HEK293 (cell line): ENCODE data around the gene ZNF484.
A peak's percentile ranks its signal among the peaks of the same experiment; 100 is the strongest.

Experiments
- CTCF ChIA-PET: fragments of 350-600 bp; formaldehyde crosslinking; extraction: SDS; loops from one replicate; lab custom pipeline; 2021; ENCODE audit warnings: antibody characterized with exemption; lab: Yijun Ruan, JAX
- POLR2A ChIA-PET: fragments of 300-600 bp; formaldehyde crosslinking; extraction: SDS; loops from one replicate; lab custom pipeline; 2020; ENCODE audit warnings: antibody characterized with exemption, inconsistent platforms; lab: Yijun Ruan, JAX
- H3K27ac ChIP-seq: fragments of 200-500 bp; sonication (Bioruptor generic); 2 replicates; pipeline ENCODE4 v1.5.1; 2014; ENCODE audit warnings: low read depth, low read length, control low read depth, inconsistent platforms; ENCODE audit errors: extremely low read depth
- H3K36me3 ChIP-seq, 2 experiments: fragments of 200-500 bp in 1 of 2; sonication (Bioruptor generic) in 1 of 2; 1 replicate in 1 of 2; 2 replicates in 1 of 2; pipeline ENCODE4 v1.5.1; 2014 to 2017; ENCODE audit warnings: inconsistent platforms in 2 of 2, low read length in 2 of 2; ENCODE audit not compliant: control insufficient read depth in 2 of 2, insufficient read depth in 1 of 2
- H3K4me1 ChIP-seq: fragments of 200-500 bp; sonication (Bioruptor generic); 2 replicates; pipeline ENCODE4 v1.5.1; 2014; ENCODE audit warnings: mild to moderate bottlenecking, low read length, inconsistent platforms; ENCODE audit not compliant: control insufficient read depth, insufficient read depth
- H3K4me3 ChIP-seq: 2 replicates; pipeline ENCODE4 v1.5.1; 2011; ENCODE audit warnings: low read depth, mild to moderate bottlenecking, control low read depth, low read length, moderate library complexity
- H3K9me3 ChIP-seq: fragments of 200-500 bp; sonication (Bioruptor generic); 2 replicates; pipeline ENCODE4 v1.5.1; 2014; ENCODE audit warnings: low read depth, low read length, inconsistent platforms; ENCODE audit not compliant: control insufficient read depth, insufficient read depth
- BCL11A ChIP-seq: fragments of 450-650 bp; formaldehyde crosslinking; IDR thresholded peaks from 2 replicates; pipeline ENCODE4 v1.5.1; 2016; ENCODE audit warnings: low read depth, missing biosample characterization, missing genetic modification characterization
- BCL11B ChIP-seq: fragments of 450-650 bp; formaldehyde crosslinking; IDR thresholded peaks from 2 replicates; pipeline ENCODE4 v1.5.1; 2016; ENCODE audit warnings: low read depth, missing biosample characterization, missing genetic modification characterization
- EGR2 ChIP-seq: fragments of 450-650 bp; formaldehyde crosslinking; IDR thresholded peaks from 2 replicates; pipeline ENCODE4 v1.5.1; 2016; ENCODE audit warnings: low read depth, missing biosample characterization, missing genetic modification characterization
- GLIS2 ChIP-seq: fragments of 450-650 bp; formaldehyde crosslinking; IDR thresholded peaks from 2 replicates; pipeline ENCODE4 v1.5.1; 2016; ENCODE audit warnings: missing biosample characterization, missing genetic modification characterization
- KLF1 ChIP-seq: fragments of 450-650 bp; formaldehyde crosslinking; IDR thresholded peaks from 2 replicates; pipeline ENCODE4 v1.5.1; 2016; ENCODE audit warnings: missing biosample characterization, missing genetic modification characterization
- KLF7 ChIP-seq: fragments of 450-650 bp; formaldehyde crosslinking; IDR thresholded peaks from 2 replicates; pipeline ENCODE4 v1.5.1; 2016; ENCODE audit warnings: missing biosample characterization, missing genetic modification characterization, borderline replicate concordance
- SCRT1 ChIP-seq: fragments of 450-650 bp; formaldehyde crosslinking; IDR thresholded peaks from 2 replicates; pipeline ENCODE4 v1.5.1; 2016; ENCODE audit warnings: missing biosample characterization, missing genetic modification characterization, borderline replicate concordance
- SP2 ChIP-seq: fragments of 450-650 bp; formaldehyde crosslinking; IDR thresholded peaks from 2 replicates; pipeline ENCODE4 v1.5.1; 2016; ENCODE audit warnings: missing biosample characterization, missing genetic modification characterization
- SP7 ChIP-seq: fragments of 450-650 bp; formaldehyde crosslinking; IDR thresholded peaks from 2 replicates; pipeline ENCODE4 v1.5.1; 2016; ENCODE audit warnings: missing biosample characterization, missing genetic modification characterization
- YY1 ChIP-seq: fragments of 450-650 bp; formaldehyde crosslinking; IDR thresholded peaks from 2 replicates; pipeline ENCODE4 v1.5.1; 2018; ENCODE audit warnings: missing biosample characterization, missing genetic modification characterization
- YY2 ChIP-seq: fragments of 450-650 bp; formaldehyde crosslinking; IDR thresholded peaks from 2 replicates; pipeline ENCODE4 v1.5.1; 2016; ENCODE audit warnings: missing biosample characterization, missing genetic modification characterization
- ZBTB17 ChIP-seq: fragments of 450-650 bp; formaldehyde crosslinking; IDR thresholded peaks from 2 replicates; pipeline ENCODE4 v1.5.1; 2016; ENCODE audit warnings: missing biosample characterization, missing genetic modification characterization
- ZBTB20 ChIP-seq: fragments of 450-650 bp; formaldehyde crosslinking; IDR thresholded peaks from 2 replicates; pipeline ENCODE4 v1.5.1; 2016; ENCODE audit warnings: missing biosample characterization, missing genetic modification characterization
- ZFHX2 ChIP-seq: fragments of 450-650 bp; formaldehyde crosslinking; conservative IDR thresholded peaks from 2 replicates; pipeline ENCODE4 v1.5.1; 2016; ENCODE audit warnings: missing biosample characterization, missing genetic modification characterization
- ZFP37 ChIP-seq: fragments of 450-650 bp; formaldehyde crosslinking; IDR thresholded peaks from 2 replicates; pipeline ENCODE4 v1.5.1; 2016; ENCODE audit warnings: missing biosample characterization, missing genetic modification characterization
- ZNF10 ChIP-seq: fragments of 450-650 bp; formaldehyde crosslinking; IDR thresholded peaks from 2 replicates; pipeline ENCODE4 v1.5.1; 2017; ENCODE audit warnings: missing biosample characterization, missing genetic modification characterization
- ZNF133 ChIP-seq: fragments of 450-650 bp; formaldehyde crosslinking; IDR thresholded peaks from 2 replicates; pipeline ENCODE4 v1.5.1; 2016; ENCODE audit warnings: missing biosample characterization, missing genetic modification characterization
- ZNF169 ChIP-seq: fragments of 450-650 bp; formaldehyde crosslinking; IDR thresholded peaks from 2 replicates; pipeline ENCODE4 v1.5.1; 2016; ENCODE audit warnings: missing biosample characterization, missing genetic modification characterization
- ZNF19 ChIP-seq: fragments of 450-650 bp; formaldehyde crosslinking; IDR thresholded peaks from 2 replicates; pipeline ENCODE4; 2016; ENCODE audit warnings: missing biosample characterization, missing genetic modification characterization, low read depth
- ZNF2 ChIP-seq: fragments of 450-650 bp; formaldehyde crosslinking; IDR thresholded peaks from 2 replicates; pipeline ENCODE4 v1.5.1; 2016; ENCODE audit warnings: missing biosample characterization, missing genetic modification characterization
- ZNF274 ChIP-seq, 2 experiments: fragments of 200-500 bp in 1 of 2; fragments of 450-650 bp in 1 of 2; sonication (Bioruptor generic) in 1 of 2; formaldehyde crosslinking in 1 of 2; IDR thresholded peaks; 2 replicates each; pipeline versions ENCODE4 v1.5.1 to v1.6.1; 2014 to 2016; ENCODE audit warnings: borderline replicate concordance in 1 of 2, inconsistent platforms in 1 of 2, low read length in 1 of 2, missing biosample characterization in 1 of 2, missing genetic modification characterization in 1 of 2
- ZNF341 ChIP-seq: fragments of 450-650 bp; formaldehyde crosslinking; IDR thresholded peaks from 2 replicates; pipeline ENCODE4; 2016; ENCODE audit warnings: low read depth, missing biosample characterization, missing genetic modification characterization
- ZNF366 ChIP-seq: fragments of 450-650 bp; formaldehyde crosslinking; conservative IDR thresholded peaks from 2 replicates; pipeline ENCODE4 v1.5.1; 2016; ENCODE audit warnings: missing biosample characterization, missing genetic modification characterization
- ZNF394 ChIP-seq: fragments of 450-650 bp; formaldehyde crosslinking; IDR thresholded peaks from 2 replicates; pipeline ENCODE4 v1.5.1; 2016; ENCODE audit warnings: missing biosample characterization, missing genetic modification characterization, mild to moderate bottlenecking, moderate library complexity, borderline replicate concordance
- ZNF433 ChIP-seq: fragments of 450-650 bp; formaldehyde crosslinking; IDR thresholded peaks from 2 replicates; pipeline ENCODE4 v1.5.1; 2016; ENCODE audit warnings: missing biosample characterization, missing genetic modification characterization, low read depth
- ZNF514 ChIP-seq: fragments of 450-650 bp; formaldehyde crosslinking; IDR thresholded peaks from 2 replicates; pipeline ENCODE4 v1.5.1; 2016; ENCODE audit warnings: missing biosample characterization, missing genetic modification characterization
- ZNF529 ChIP-seq: fragments of 450-650 bp; formaldehyde crosslinking; IDR thresholded peaks from 2 replicates; pipeline ENCODE4 v1.5.1; 2017; ENCODE audit warnings: missing genetic modification characterization, missing biosample characterization; ENCODE audit not compliant: insufficient replicate concordance
- ZNF571 ChIP-seq: fragments of 450-650 bp; formaldehyde crosslinking; IDR thresholded peaks from 2 replicates; pipeline ENCODE4 v1.5.0; 2017; ENCODE audit warnings: missing biosample characterization, missing genetic modification characterization
- ZNF585B ChIP-seq: fragments of 450-650 bp; formaldehyde crosslinking; IDR thresholded peaks from 2 replicates; pipeline ENCODE4 v1.5.1; 2016; ENCODE audit warnings: missing biosample characterization, missing genetic modification characterization
- ZNF600 ChIP-seq: fragments of 450-650 bp; formaldehyde crosslinking; IDR thresholded peaks from 2 replicates; pipeline ENCODE4 v1.5.1; 2016; ENCODE audit warnings: missing biosample characterization, missing genetic modification characterization
- ZNF610 ChIP-seq: fragments of 450-650 bp; formaldehyde crosslinking; IDR thresholded peaks from 2 replicates; pipeline ENCODE4 v1.5.1; 2016; ENCODE audit warnings: missing biosample characterization, missing genetic modification characterization, borderline replicate concordance
- ZNF623 ChIP-seq: fragments of 450-650 bp; formaldehyde crosslinking; IDR thresholded peaks from 2 replicates; pipeline ENCODE4 v1.5.1; 2016; ENCODE audit warnings: missing biosample characterization, missing genetic modification characterization
- ZNF626 ChIP-seq: fragments of 450-650 bp; sonication (Bioruptor Pico); formaldehyde crosslinking; IDR thresholded peaks from 2 replicates; pipeline ENCODE4 v1.5.1; 2018; ENCODE audit warnings: missing biosample characterization, missing genetic modification characterization, inconsistent platforms
- ZNF76 ChIP-seq: fragments of 450-650 bp; formaldehyde crosslinking; IDR thresholded peaks from 2 replicates; pipeline ENCODE4; 2016; ENCODE audit warnings: low read depth, missing biosample characterization, missing genetic modification characterization, borderline replicate concordance
- TF ChIP-seq, protein P1 (sequence below): fragments of 450-650 bp; formaldehyde crosslinking; IDR thresholded peaks from 2 replicates; pipeline ENCODE4 v1.5.1; 2016; ENCODE audit warnings: missing biosample characterization, missing genetic modification characterization
- TF ChIP-seq, protein P2 (sequence below): fragments of 450-650 bp; formaldehyde crosslinking; IDR thresholded peaks from 2 replicates; pipeline ENCODE4 v1.5.1; 2017; ENCODE audit warnings: missing biosample characterization, missing genetic modification characterization

Gene ZNF484

DNA sequence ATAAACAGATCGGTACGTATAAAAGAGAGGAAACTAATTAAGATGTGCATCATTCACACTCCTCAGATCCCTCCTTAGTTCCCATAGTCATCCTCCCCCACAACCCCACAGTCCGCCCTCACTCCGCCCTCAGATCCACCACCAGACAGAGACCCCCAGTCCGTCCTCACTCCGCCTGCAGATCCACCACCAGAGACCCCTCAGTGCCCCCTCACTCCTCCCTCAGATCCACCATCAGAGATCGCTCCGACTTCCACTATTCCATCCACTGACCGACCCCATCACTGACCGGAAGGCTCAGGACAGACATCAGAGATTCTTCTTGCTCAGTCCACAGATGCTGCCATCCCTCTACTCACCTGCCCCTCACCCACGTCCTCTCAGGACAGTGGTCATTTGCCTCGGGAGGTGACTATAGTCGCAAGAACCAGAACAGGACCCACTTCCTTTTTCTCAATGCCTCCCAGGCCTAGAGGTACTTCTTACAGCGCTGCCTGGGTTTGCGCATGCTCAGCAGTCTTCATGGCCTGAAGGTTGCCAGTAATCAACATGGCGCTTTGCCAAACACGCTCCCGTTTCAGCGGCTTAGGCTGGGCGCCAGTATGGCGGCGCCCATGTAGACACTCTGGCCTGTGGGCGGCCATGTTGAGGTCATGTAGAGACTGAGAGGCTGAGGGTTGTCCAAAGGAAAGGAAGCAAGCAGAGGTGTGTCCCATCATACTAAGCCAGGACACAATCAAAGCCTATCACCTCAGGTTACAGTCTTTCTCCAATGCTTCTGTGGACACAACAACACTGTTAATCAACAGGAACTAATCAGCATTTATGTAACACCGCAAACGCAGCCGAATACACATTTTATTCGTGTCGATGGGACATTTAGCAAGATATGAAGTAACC, at the start of gene ZNF484:
Gene ZNF484, minus strand, starts transcription at position 508 of the 900 bp plus-strand sequence. CDS start 3,009 bp downstream, outside the sequence.
- Histone ChIP-seq H3K27ac (peak within 1 kb of the TSS; percentile 55; the same call in 1 of the 2 replicates), H3K4me3 (peak within 1 kb of the TSS; percentile 81), H3K4me1 (no peaks in the 10 kb centered on the region), H3K9me3 (no peaks in the 10 kb centered on the region), H3K36me3 (no peaks in the 10 kb centered on the region)
- ChIA-PET CTCF (no interaction called here), POLR2A (no interaction called here)
- TF ChIP-seq ZNF169 (tag by site-specific recombination) (no peak), KLF7 (tag by site-specific recombination) (no peak), ZNF366 (peak; percentile 72), ZNF19 (tag by site-specific recombination) (no peak), ZBTB17 (tag by site-specific recombination) (peak; percentile 77), YY1 (tag by site-specific recombination) (peak; percentile 86), ZFP37 (tag by site-specific recombination) (0 out of 2 replicates have a peak, but pooled peaks have one; percentile 66), ZNF600 (tag by site-specific recombination) (peak; percentile 73), ZNF514 (tag by site-specific recombination) (no peak), KLF1 (tag by site-specific recombination) (no peak), SP7 (tag by site-specific recombination) (peak; percentile 13; the same call in 1 of the 2 replicates), ZNF10 (tag by site-specific recombination) (no peak), SCRT1 (no peak), ZNF394 (tag by site-specific recombination) (no peak), ZNF76 (tag by site-specific recombination) (peak; percentile 86), ZNF433 (tag by site-specific recombination) (no peak), ZNF133 (tag by site-specific recombination) (no peak), ZNF585B (tag by site-specific recombination) (no peak), YY2 (tag by site-specific recombination) (peak; percentile 85), GLIS2 (peak; percentile 70), ZNF610 (tag by site-specific recombination) (no peak), BCL11A (tag by site-specific recombination) (0 out of 2 replicates have a peak, but pooled peaks have one; percentile 51), ZNF571 (no peak), ZNF529 (tag by site-specific recombination) (no peak), ZNF274 (IDR thresholded peaks at IDR 0.05; ENCODE audit: low read length) (no peak), ZNF274 (tag by site-specific recombination; IDR thresholded peaks at IDR 0.05; ENCODE audit: borderline replicate concordance) (no peak), ZNF2 (no peak), ZNF341 (tag by site-specific recombination) (peak; percentile 37), BCL11B (tag by site-specific recombination) (peak; percentile 94), ZNF623 (tag by site-specific recombination) (no peak), ZNF626 (tag by site-specific recombination) (no peak), EGR2 (peak; percentile 87), ZBTB20 (tag by site-specific recombination) (peak; percentile 66; the same call in 1 of the 2 replicates), ZFHX2 (tag by site-specific recombination) (peak; percentile 78), SP2 (tag by site-specific recombination) (no peak)
- TF ChIP-seq, protein P1, sequence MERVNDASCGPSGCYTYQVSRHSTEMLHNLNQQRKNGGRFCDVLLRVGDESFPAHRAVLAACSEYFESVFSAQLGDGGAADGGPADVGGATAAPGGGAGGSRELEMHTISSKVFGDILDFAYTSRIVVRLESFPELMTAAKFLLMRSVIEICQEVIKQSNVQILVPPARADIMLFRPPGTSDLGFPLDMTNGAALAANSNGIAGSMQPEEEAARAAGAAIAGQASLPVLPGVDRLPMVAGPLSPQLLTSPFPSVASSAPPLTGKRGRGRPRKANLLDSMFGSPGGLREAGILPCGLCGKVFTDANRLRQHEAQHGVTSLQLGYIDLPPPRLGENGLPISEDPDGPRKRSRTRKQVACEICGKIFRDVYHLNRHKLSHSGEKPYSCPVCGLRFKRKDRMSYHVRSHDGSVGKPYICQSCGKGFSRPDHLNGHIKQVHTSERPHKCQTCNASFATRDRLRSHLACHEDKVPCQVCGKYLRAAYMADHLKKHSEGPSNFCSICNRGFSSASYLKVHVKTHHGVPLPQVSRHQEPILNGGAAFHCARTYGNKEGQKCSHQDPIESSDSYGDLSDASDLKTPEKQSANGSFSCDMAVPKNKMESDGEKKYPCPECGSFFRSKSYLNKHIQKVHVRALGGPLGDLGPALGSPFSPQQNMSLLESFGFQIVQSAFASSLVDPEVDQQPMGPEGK (tag by site-specific recombination), result peak; percentile 47; the same call in 1 of the 2 replicates
- TF ChIP-seq, protein P2, sequence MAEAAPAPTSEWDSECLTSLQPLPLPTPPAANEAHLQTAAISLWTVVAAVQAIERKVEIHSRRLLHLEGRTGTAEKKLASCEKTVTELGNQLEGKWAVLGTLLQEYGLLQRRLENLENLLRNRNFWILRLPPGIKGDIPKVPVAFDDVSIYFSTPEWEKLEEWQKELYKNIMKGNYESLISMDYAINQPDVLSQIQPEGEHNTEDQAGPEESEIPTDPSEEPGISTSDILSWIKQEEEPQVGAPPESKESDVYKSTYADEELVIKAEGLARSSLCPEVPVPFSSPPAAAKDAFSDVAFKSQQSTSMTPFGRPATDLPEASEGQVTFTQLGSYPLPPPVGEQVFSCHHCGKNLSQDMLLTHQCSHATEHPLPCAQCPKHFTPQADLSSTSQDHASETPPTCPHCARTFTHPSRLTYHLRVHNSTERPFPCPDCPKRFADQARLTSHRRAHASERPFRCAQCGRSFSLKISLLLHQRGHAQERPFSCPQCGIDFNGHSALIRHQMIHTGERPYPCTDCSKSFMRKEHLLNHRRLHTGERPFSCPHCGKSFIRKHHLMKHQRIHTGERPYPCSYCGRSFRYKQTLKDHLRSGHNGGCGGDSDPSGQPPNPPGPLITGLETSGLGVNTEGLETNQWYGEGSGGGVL (tag by site-specific recombination), result no peak
